Naive thymus-derived CD8-positive, alpha-beta T cell (primary cell): ENCODE data around the gene XYLB. TPM values are rescaled to one million over a fixed set of nuclear protein-coding genes. Genes with fewer than 3 reads are reported as not detected.

Source experiments
- ATAC-seq, 2 donors: fragments of 150-1000 bp; cut with Tn5 transposase in 1 of 2; sonication (Bioruptor Pico), chemical (Tn5 transposase) in 1 of 2; 1 replicate in 1 of 2; 2 replicates in 1 of 2; pipeline ENCODE4 v1.10.0; 2021; ENCODE audit warnings: mild to moderate bottlenecking in 2 of 2, moderate library complexity in 2 of 2
- POLR2A ChIA-PET: fragments of 350-600 bp; sonication (Branson Sonifier 250); formaldehyde crosslinking; loops from one replicate; lab custom pipeline; 2021; ENCODE audit warnings: antibody characterized with exemption; lab: Charles Lee
- DNase-seq, 10 donors: peaks; one replicate each; pipeline versions ENCODE4 v3.0.0 to v3.0.0-alpha.2; 2020 to 2022
- H3K27ac Mint-ChIP-seq, 10 donors: one replicate each; pipeline ENCODE4 v1.8.0; 2020 to 2022; ENCODE audit warnings: mild to moderate bottlenecking in 10 of 10, mixed read lengths in 10 of 10, moderate library complexity in 4 of 10, inconsistent platforms in 1 of 10
- H3K27me3 Mint-ChIP-seq, 5 donors: one replicate each; pipeline ENCODE4 v1.8.0; 2021 to 2022; ENCODE audit warnings: mixed read lengths in 5 of 5
- H3K36me3 Mint-ChIP-seq, 3 donors: one replicate each; pipeline ENCODE4 v1.8.0; 2020 to 2022; ENCODE audit warnings: mixed read lengths in 3 of 3, mild to moderate bottlenecking in 2 of 3, inconsistent platforms in 1 of 3
- H3K4me1 Mint-ChIP-seq, 4 donors: one replicate each; pipeline ENCODE4 v1.8.0; 2021 to 2022; ENCODE audit warnings: mixed read lengths in 4 of 4
- H3K4me3 Mint-ChIP-seq, 10 donors: one replicate each; pipeline ENCODE4 v1.8.0; 2020 to 2022; ENCODE audit warnings: mild to moderate bottlenecking in 10 of 10, mixed read lengths in 10 of 10, moderate library complexity in 6 of 10, inconsistent platforms in 1 of 10
- H3K9me3 Mint-ChIP-seq, 9 donors: one replicate each; pipeline ENCODE4 v1.8.0; 2020 to 2022; ENCODE audit warnings: mixed read lengths in 9 of 9, mild to moderate bottlenecking in 3 of 9, inconsistent platforms in 1 of 9, moderate library complexity in 1 of 9
- polyA plus RNA-seq, 3 donors: library from polyadenylated mRNA; unstranded; fragments of 300-500 nt; fragmentation: Illumina TruSeq; gene quantifications; one replicate each; pipeline ENCODE4 v1.2.3, GENCODE V29; 2021
- total RNA-seq, 8 experiments: library from RNA in 2 of 8; stranded (reverse) in 2 of 8; gene quantifications; one replicate each; pipeline ENCODE4 v1.2.3 and lab custom pipeline; 2021 to 2026

XYLB gene
- total and polyA plus RNA-seq, 5 experiments from 2014 or later: 0.29 to 3.4 (median 0.83) TPM

GRCh38 chr3:38370149-38370548 lies 23.6 kb downstream of the XYLB start:
- peaks cover 0 to 6% (median 0%) of the 10 kb centered on the region in 9 donors for H3K9me3 Mint-ChIP-seq

DNA sequence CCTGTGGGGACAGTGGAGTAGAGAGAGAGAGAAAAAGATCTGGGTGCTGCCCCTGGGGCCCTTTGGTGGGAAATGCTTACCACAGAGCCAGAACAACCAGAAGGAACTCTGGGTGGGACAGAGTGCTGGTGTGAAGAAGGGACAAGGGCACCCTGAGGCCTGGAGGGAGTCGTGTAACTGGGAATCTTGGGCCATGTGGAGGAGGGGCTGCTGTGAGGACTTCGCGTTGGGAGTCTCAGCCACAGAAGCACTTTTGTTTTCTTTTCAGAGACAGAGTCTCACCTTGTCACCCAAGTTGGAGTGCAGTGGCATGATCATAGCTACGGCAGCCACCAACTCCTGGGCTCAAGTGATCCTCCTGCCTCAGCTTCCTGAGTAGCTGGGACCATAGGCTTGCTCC lies 24.3 kb downstream of the XYLB start:
- H3K36me3 Mint-ChIP-seq: peaks cover 0 to 10% (median 2%) of the 10 kb centered on the region in 3 donors
- no peaks in the 10 kb centered on the region for H3K27me3 Mint-ChIP-seq
- DNase-seq: no peak
- H3K4me3 Mint-ChIP-seq: no peak overlapping the region
- POLR2A ChIA-PET: no interaction called here
- H3K4me1 Mint-ChIP-seq: peaks cover 14 to 33% (median 30%) of the 10 kb centered on the region in 4 donors
- ATAC-seq: no peak
- no peak overlapping the region for H3K27ac Mint-ChIP-seq
- H3K9me3 Mint-ChIP-seq: peaks cover 0 to 6% (median 0%) of the 10 kb centered on the region in 9 donors

More at GRCh38 chr3:38370149-38370548, 23.6 kb downstream of the XYLB start:
- Mint-ChIP-seq H3K27me3 (no peaks in the 10 kb centered on the region), H3K27ac (no peak overlapping the region), H3K4me3 (no peak overlapping the region), H3K4me1 (peaks cover 14 to 28% (median 25%) of the 10 kb centered on the region in 4 donors), H3K36me3 (peaks cover 0 to 10% (median 2%) of the 10 kb centered on the region in 3 donors)
- ATAC-seq (no peak), DNase-seq (no peak)
- POLR2A ChIA-PET: no interaction called here

DNA sequence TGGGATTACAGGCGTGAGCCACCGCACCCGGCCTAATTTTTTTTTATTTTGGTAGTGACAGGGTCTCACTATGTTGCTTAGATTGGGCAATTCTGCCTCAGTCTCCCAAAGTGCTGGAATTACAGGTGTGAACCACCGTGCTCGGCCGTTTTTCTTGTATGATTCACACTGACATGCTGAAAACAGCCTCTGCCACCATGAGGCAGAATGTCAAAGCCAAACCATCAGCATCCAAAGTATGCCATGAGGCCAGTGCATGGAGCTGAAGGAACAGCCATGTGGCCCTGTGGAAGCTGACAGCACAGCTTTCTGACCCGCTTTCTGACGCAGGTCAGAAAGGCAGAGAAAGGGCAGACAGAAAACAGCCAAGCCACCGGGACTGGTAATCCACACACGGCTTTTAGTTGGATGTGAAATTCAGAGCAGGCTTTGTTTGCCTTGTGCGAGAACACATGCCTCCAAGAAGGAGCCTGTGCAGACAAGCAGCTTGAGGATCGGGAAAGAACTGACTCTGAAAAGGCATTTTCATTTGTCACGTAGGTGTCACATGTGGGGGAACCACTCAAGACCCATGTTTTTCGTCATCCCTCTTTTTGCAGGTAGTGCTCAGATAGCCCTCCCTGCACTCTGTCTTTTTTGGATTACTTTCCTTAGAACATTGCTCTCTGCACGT lies 25.1 kb downstream of the XYLB start:
- H3K4me3 Mint-ChIP-seq: no peak overlapping the region
- H3K36me3 Mint-ChIP-seq: peaks cover 0 to 10% (median 2%) of the 10 kb centered on the region in 3 donors
- no peak for DNase-seq
- POLR2A ChIA-PET: no interaction called here
- ATAC-seq: no peak
- H3K9me3 Mint-ChIP-seq: peaks cover 0 to 6% (median 0%) of the 10 kb centered on the region in 9 donors
- peaks cover 14 to 34% (median 30%) of the 10 kb centered on the region in 4 donors for H3K4me1 Mint-ChIP-seq
- no peaks in the 10 kb centered on the region for H3K27me3 Mint-ChIP-seq
- H3K27ac Mint-ChIP-seq: no peak overlapping the region

GRCh38 chr3:38372214-38372601 lies 25.6 kb downstream of the XYLB start:
- DNase-seq: no peak
- Mint-ChIP-seq H3K9me3 (peaks cover 0 to 6% (median 0%) of the 10 kb centered on the region in 9 donors), H3K27ac (no peak overlapping the region), H3K27me3 (no peaks in the 10 kb centered on the region), H3K4me1 (peaks cover 14 to 34% (median 30%) of the 10 kb centered on the region in 4 donors), H3K4me3 (no peak overlapping the region), H3K36me3 (peaks cover 0 to 10% (median 2%) of the 10 kb centered on the region in 3 donors)
- POLR2A ChIA-PET: no interaction called here
- ATAC-seq: no peak

DNA sequence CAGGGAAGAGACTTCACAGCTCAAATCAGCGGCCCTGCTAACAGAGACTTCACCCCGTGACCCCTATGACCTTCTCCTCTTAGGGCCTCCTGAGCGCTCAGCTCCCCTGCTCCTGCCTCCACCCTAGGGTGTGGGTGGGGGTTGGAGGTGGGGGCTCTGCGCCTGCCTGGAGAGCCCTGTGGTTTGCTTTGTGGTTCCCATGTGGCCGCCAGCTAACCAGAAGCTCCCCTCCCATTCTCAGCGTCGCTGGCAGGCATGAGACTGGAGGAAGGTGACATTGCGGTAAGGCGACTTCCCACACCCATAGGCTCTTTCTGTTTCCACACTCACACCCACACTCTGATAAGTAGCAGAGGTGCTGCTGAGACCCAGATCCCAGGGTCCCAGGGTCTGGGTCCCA lies 27.6 kb downstream of the XYLB start:
- H3K9me3 Mint-ChIP-seq: no peaks in the 10 kb centered on the region
- peaks cover 16 to 38% (median 30%) of the 10 kb centered on the region in 4 donors for H3K4me1 Mint-ChIP-seq
- ATAC-seq (peak; percentile 61 to 82), DNase-seq (peak in 6 of 10 donors; percentile 7 to 35 (median 26))
- peak overlapping the region in 5 of 10 donors; percentile 44 to 88 (median 79) for H3K27ac Mint-ChIP-seq
- POLR2A ChIA-PET: interaction anchor here (0.6 kb wide), 1 partner anchor 81 kb away, joined by 3 read pairs; no protein-coding TSS in a partner anchor
- H3K36me3 Mint-ChIP-seq: peaks cover 0 to 2% (median 0%) of the 10 kb centered on the region in 3 donors
- H3K27me3 Mint-ChIP-seq: no peaks in the 10 kb centered on the region
- peak overlapping the region; percentile 11 to 82 (median 67) for H3K4me3 Mint-ChIP-seq

DNA sequence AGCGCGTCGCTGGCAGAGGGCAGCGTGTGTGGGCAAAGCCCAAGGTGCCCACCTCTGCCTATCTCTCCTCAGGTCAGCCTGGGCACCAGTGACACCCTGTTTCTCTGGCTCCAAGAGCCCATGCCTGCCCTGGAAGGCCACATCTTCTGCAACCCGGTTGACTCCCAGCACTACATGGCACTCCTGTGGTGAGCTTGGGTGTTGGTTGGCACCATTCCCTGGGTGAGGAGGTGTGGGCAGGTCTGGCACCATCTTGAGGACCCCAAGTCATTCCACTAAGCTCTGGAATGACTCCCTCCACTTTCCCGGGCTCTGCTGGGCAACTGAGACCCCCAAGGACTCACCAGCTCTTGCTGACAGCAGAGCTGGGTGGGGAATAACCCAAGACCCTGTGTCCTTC lies 28.5 kb downstream of the XYLB start:
- H3K9me3 Mint-ChIP-seq: no peaks in the 10 kb centered on the region
- POLR2A ChIA-PET: interaction anchor here (2.1 kb wide), 1 partner anchor 80 kb away, joined by 6 read pairs; no protein-coding TSS in a partner anchor
- H3K27me3 Mint-ChIP-seq: no peaks in the 10 kb centered on the region
- H3K27ac Mint-ChIP-seq: peak overlapping the region in 2 of 10 donors; percentile 51 to 57
- H3K36me3 Mint-ChIP-seq: peaks cover 0 to 5% (median 3%) of the 10 kb centered on the region in 3 donors
- peaks cover 16 to 38% (median 30%) of the 10 kb centered on the region in 4 donors for H3K4me1 Mint-ChIP-seq
- ATAC-seq (no peak), DNase-seq (no peak)
- H3K4me3 Mint-ChIP-seq: peak overlapping the region in 2 of 10 donors; percentile 64 to 70

GRCh38 chr3:38375488-38376097 lies 29.0 kb downstream of the XYLB start:
- no peaks in the 10 kb centered on the region for H3K27me3 Mint-ChIP-seq
- DNase-seq: no peak
- H3K9me3 Mint-ChIP-seq: peaks cover 0 to 3% (median 0%) of the 10 kb centered on the region in 9 donors
- H3K27ac Mint-ChIP-seq: peak overlapping the region in 3 of 10 donors; percentile 13 to 53 (median 51)
- H3K36me3 Mint-ChIP-seq: peaks cover 3 to 5% (median 3%) of the 10 kb centered on the region in 3 donors
- peaks cover 16 to 38% (median 30%) of the 10 kb centered on the region in 4 donors for H3K4me1 Mint-ChIP-seq
- no peak for ATAC-seq
- POLR2A ChIA-PET: interaction anchor here (2.1 kb wide), 1 partner anchor 80 kb away, joined by 6 read pairs; no protein-coding TSS in a partner anchor
- peak overlapping the region in 1 of 10 donors; percentile 70 for H3K4me3 Mint-ChIP-seq

- POLR2A ChIA-PET: interaction anchor here (2.1 kb wide), 1 partner anchor 79 kb away, joined by 6 read pairs; no protein-coding TSS in a partner anchor
- Mint-ChIP-seq H3K9me3 (peaks cover 0 to 9% (median 1%) of the 10 kb centered on the region in 9 donors), H3K27ac (peak overlapping the region in 2 of 10 donors; percentile 29 to 46), H3K4me3 (no peak overlapping the region), H3K27me3 (no peaks in the 10 kb centered on the region), H3K36me3 (peaks cover 3 to 5% (median 5%) of the 10 kb centered on the region in 3 donors), H3K4me1 (peaks cover 16 to 38% (median 30%) of the 10 kb centered on the region in 4 donors)
- DNase-seq (no peak), ATAC-seq (no peak)
These were observed 29.7 kb downstream of the XYLB start for GRCh38 chr3:38376098-38376816.

GRCh38 chr3:38379201-38379770 lies 32.7 kb downstream of the XYLB start:
- DNase-seq: no peak
- H3K9me3 Mint-ChIP-seq: peaks cover 0 to 24% (median 3%) of the 10 kb centered on the region in 9 donors
- no peak overlapping the region for H3K4me3 Mint-ChIP-seq
- no peak overlapping the region for H3K27ac Mint-ChIP-seq
- H3K4me1 Mint-ChIP-seq: peaks cover 5 to 22% (median 13%) of the 10 kb centered on the region in 4 donors
- H3K27me3 Mint-ChIP-seq: no peaks in the 10 kb centered on the region
- peaks cover 5 to 11% (median 8%) of the 10 kb centered on the region in 3 donors for H3K36me3 Mint-ChIP-seq
- no peak for ATAC-seq
- POLR2A ChIA-PET: no interaction called here

DNA sequence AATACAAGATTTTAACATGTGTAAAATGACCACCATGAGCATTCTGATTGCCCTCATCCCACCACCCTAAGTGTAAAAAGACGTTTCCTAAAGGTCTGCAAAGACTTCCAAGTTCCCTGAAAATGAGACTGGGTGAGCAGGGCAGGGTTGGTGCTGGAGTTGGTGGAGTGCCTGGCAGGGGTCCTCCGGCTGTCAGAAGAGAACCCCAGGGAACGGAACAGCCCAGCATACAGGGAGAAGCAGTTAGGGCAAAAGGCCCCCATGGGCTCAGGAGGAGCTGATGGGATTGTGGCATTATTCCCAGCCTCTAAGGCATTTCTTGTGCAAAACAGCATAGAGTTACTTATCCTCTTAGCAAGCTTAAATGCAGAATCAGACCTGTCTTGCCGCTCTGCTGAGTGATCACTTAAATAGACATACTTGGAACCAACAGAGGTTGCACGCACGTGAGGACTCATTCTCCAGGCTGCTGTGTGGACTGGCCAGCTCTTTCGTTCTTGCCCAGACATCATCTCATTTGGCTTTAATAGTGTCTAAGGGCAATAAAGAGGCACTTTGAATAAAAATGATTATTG lies 36.0 kb downstream of the XYLB start:
- Mint-ChIP-seq H3K9me3 (peaks cover 0 to 38% (median 19%) of the 10 kb centered on the region in 9 donors), H3K27me3 (no peaks in the 10 kb centered on the region), H3K4me3 (no peak overlapping the region), H3K4me1 (peaks cover 0 to 5% (median 1%) of the 10 kb centered on the region in 4 donors), H3K27ac (no peak overlapping the region), H3K36me3 (peaks cover 8 to 15% (median 9%) of the 10 kb centered on the region in 3 donors)
- DNase-seq: no peak
- no peak for ATAC-seq
- POLR2A ChIA-PET: no interaction called here

DNA sequence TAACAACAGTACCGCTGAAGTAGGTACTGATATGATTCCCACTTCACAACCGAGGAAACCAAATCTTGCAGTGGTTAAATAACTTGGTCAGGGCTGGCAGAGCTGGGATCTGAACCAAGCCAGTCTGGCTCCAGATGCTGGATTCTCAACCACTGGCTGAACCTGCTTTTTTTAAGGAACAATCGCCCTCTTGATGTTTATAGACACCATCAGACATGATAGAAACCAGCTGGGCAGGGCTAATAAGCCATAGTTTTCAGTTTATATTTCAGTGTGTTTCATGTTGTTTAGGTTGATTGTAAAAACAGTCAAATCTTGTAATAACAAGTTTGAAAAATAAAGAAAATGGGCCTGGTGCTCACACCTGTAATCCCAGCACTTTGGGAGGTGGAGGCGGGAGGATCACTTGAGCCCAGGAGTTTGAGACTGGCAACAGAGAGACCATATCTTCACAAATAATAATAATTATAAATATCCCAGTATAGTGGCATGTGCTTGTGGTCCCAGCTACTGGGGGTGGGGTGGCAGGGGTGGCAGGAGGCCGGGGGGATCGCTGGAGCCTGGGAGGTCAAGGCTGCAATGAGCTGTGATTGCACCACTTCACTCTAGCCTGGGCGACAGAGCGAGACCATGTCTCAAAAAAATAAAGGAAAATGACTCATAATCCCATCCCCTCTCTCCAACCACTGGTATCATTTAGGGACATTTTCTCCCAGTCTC lies 36.7 kb downstream of the XYLB start:
- Mint-ChIP-seq H3K27me3 (no peaks in the 10 kb centered on the region), H3K4me3 (no peak overlapping the region), H3K27ac (no peak overlapping the region), H3K4me1 (peaks cover 0 to 1% (median under 1%) of the 10 kb centered on the region in 4 donors), H3K36me3 (peaks cover 8 to 15% (median 9%) of the 10 kb centered on the region in 3 donors), H3K9me3 (peaks cover 0 to 45% (median 20%) of the 10 kb centered on the region in 9 donors)
- DNase-seq (no peak), ATAC-seq (no peak)
- POLR2A ChIA-PET: no interaction called here
